Measurements from ENCODE around the gene RNU1-3.
"Not testable (repeated sequence)": the region's sequence is repeated elsewhere in the genome, so short reads cannot be mapped to it uniquely, and the experiment has no call there.

DNA sequence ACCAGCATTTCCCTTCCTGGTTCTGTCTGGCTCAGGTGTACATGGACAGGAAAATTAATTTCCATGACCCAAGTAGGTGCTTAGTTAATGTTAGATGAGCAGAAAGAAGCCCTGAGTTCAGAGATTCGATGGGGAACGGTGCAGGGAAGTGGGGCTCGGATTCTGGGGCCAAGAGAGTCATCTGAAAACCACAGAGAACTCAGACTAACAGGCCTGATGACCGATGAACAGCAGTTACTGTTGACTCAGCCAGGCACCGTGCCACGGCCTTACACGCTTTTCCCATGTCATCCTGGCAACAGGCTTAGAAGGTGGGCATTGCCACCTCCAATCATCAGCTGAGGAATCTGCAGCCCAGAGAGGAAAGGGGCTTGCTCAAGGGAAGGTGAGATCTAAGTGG lies 43.4 kb downstream of the RNU1-3 start:
- TF ChIP-seq, protein P1, sequence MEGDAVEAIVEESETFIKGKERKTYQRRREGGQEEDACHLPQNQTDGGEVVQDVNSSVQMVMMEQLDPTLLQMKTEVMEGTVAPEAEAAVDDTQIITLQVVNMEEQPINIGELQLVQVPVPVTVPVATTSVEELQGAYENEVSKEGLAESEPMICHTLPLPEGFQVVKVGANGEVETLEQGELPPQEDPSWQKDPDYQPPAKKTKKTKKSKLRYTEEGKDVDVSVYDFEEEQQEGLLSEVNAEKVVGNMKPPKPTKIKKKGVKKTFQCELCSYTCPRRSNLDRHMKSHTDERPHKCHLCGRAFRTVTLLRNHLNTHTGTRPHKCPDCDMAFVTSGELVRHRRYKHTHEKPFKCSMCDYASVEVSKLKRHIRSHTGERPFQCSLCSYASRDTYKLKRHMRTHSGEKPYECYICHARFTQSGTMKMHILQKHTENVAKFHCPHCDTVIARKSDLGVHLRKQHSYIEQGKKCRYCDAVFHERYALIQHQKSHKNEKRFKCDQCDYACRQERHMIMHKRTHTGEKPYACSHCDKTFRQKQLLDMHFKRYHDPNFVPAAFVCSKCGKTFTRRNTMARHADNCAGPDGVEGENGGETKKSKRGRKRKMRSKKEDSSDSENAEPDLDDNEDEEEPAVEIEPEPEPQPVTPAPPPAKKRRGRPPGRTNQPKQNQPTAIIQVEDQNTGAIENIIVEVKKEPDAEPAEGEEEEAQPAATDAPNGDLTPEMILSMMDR (conservative IDR thresholded peaks at IDR 0.05; ENCODE audit: low read depth, low read length): not testable (repeated sequence)
- not testable (repeated sequence) for TF ChIP-seq EZH2 (IDR thresholded peaks at IDR 0.05; ENCODE audit: borderline replicate concordance, low read depth, low read length, poor library complexity, severe bottlenecking)
